ENCODE measurements around the gene ARPC5.

- TF ChIP-seq CTCF (IDR thresholded peaks at IDR 0.05; ENCODE audit: poor library complexity) (no peak), EZH2phosphoT487 (IDR thresholded peaks at IDR 0.05; ENCODE audit: low read depth, severe bottlenecking, unreplicated experiment) (no peak), EZH2 (IDR thresholded peaks at IDR 0.05; ENCODE audit: borderline replicate concordance) (no peak)
Measured at GRCh38 chr1:183612407-183612806, 23.2 kb downstream of the ARPC5 start.

Measured in hepatocyte (in vitro differentiated cells).